ENCODE results near the gene SEC11C. TPM values are rescaled to one million over a fixed set of nuclear protein-coding genes. Genes with fewer than 3 reads are reported as not detected.

Gene SEC11C
- polyA plus RNA-seq, 3 donors, result 14.9 to 98.4 (median 98.0) TPM

- Histone ChIP-seq H3K9me3 (replicated peaks in 1 of 2; ENCODE audit: control insufficient read depth in 1 of 2, insufficient read depth in 1 of 2, low read length in 2 of 2) (no peaks in the 10 kb centered on the region), H3K4me3 (replicated peaks in 1 of 3; ENCODE audit: low read depth in 2 of 3, low read length in 3 of 3) (no peak overlapping the region), H3K36me3 (replicated peaks in 1 of 2; ENCODE audit: control insufficient read depth in 1 of 2, insufficient read depth in 2 of 2, low read length in 2 of 2) (peaks cover 0 to 4% of the 10 kb centered on the region in 2 donors), H4K20me1 (ENCODE audit: insufficient read depth, low read length) (peaks cover 4% of the 10 kb centered on the region), H2AFZ (ENCODE audit: insufficient read depth, low read depth, low read length, poor library complexity, severe bottlenecking) (no peak overlapping the region), H3K79me2 (ENCODE audit: insufficient read depth, low read length) (peaks cover 18% of the 10 kb centered on the region), H3K4me2 (replicated peaks; ENCODE audit: extremely low read depth, low read length, poor library complexity, severe bottlenecking) (no peak overlapping the region), H3K27me3 (ENCODE audit: control insufficient read depth in 2 of 2, insufficient read depth in 2 of 2, low read length in 2 of 2) (no peaks in the 10 kb centered on the region), H3K4me1 (ENCODE audit: control insufficient read depth in 1 of 2, insufficient read depth in 2 of 2, low read length in 2 of 2) (peaks cover 7% of the 10 kb centered on the region in 2 donors), H3K9ac (ENCODE audit: insufficient read depth, low read length, poor library complexity, severe bottlenecking) (no peak overlapping the region), H3K27ac (ENCODE audit: low read depth in 1 of 2, low read length in 2 of 2) (no peak overlapping the region)
- peaks cover 0 to 6% (median 2%) of the 10 kb centered on the region in 3 donors for H3K27me3 Mint-ChIP-seq (ENCODE audit: low read depth in 3 of 3)
- intact Hi-C loops (cut with micrococcal nuclease), result no loop called here
- peaks cover 13% of the 10 kb centered on the region for H3K4me1 Mint-ChIP-seq
- WGBS (ENCODE audit: insufficient coverage), result 83% methylated on average over 2 of the region's 4 CpGs
- no peak for DNase-seq
- H3K27ac Mint-ChIP-seq, result no peak overlapping the region
- H3K4me3 Mint-ChIP-seq, result no peak overlapping the region
- TF ChIP-seq, protein P1, sequence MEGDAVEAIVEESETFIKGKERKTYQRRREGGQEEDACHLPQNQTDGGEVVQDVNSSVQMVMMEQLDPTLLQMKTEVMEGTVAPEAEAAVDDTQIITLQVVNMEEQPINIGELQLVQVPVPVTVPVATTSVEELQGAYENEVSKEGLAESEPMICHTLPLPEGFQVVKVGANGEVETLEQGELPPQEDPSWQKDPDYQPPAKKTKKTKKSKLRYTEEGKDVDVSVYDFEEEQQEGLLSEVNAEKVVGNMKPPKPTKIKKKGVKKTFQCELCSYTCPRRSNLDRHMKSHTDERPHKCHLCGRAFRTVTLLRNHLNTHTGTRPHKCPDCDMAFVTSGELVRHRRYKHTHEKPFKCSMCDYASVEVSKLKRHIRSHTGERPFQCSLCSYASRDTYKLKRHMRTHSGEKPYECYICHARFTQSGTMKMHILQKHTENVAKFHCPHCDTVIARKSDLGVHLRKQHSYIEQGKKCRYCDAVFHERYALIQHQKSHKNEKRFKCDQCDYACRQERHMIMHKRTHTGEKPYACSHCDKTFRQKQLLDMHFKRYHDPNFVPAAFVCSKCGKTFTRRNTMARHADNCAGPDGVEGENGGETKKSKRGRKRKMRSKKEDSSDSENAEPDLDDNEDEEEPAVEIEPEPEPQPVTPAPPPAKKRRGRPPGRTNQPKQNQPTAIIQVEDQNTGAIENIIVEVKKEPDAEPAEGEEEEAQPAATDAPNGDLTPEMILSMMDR (IDR thresholded peaks at IDR 0.05), result no peak
- H3K9me3 Mint-ChIP-seq, result no peaks in the 10 kb centered on the region
- peaks cover 1% of the 10 kb centered on the region in 2 donors for H3K36me3 Mint-ChIP-seq
Observed at GRCh38 chr18:59145055-59145454, 5.4 kb downstream of the SEC11C start.

DNA sequence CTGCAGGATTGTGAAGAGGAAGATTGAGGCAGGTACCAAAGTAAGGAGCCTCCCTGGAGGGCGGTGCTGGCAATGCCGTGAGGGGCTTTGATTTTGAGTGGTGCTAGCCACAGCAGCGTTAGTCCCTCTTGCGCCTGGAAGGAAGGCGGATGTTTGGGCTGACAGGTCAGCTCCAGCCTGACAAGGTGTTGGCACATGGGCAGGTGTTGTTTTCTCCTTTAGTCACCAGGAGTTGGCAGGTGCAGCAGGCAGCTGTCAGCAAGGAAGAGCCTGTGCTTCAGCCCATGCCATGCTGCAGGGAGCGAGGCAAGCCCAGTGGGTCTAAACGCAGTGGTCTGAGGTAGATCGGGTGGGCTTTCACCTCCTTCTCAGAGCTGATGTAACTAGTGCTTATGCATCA, 8.5 kb downstream of the SEC11C start:
- no peak overlapping the region for H3K4me2 ChIP-seq (replicated peaks; ENCODE audit: extremely low read depth, low read length, poor library complexity, severe bottlenecking)
- intact Hi-C loops (cut with micrococcal nuclease), result no loop called here
- H4K20me1 ChIP-seq (ENCODE audit: insufficient read depth, low read length), result no peaks in the 10 kb centered on the region
- Mint-ChIP-seq H3K36me3 (peaks cover 14 to 15% of the 10 kb centered on the region in 2 donors), H3K4me1 (no peaks in the 10 kb centered on the region), H3K27ac (no peak overlapping the region), H3K27me3 (ENCODE audit: low read depth in 3 of 3) (peaks cover 0 to 2% (median 0%) of the 10 kb centered on the region in 3 donors), H3K4me3 (no peak overlapping the region), H3K9me3 (no peaks in the 10 kb centered on the region)
- H3K79me2 ChIP-seq (ENCODE audit: insufficient read depth, low read length), result no peaks in the 10 kb centered on the region
- 91% methylated on average over 8 of the region's 8 CpGs for WGBS (ENCODE audit: insufficient coverage)
- no peaks in the 10 kb centered on the region for H3K4me1 ChIP-seq (ENCODE audit: control insufficient read depth in 1 of 2, insufficient read depth in 2 of 2, low read length in 2 of 2)
- no peaks in the 10 kb centered on the region for H3K9me3 ChIP-seq (replicated peaks in 1 of 2; ENCODE audit: control insufficient read depth in 1 of 2, insufficient read depth in 1 of 2, low read length in 2 of 2)
- no peak overlapping the region for H3K27ac ChIP-seq (ENCODE audit: low read depth in 1 of 2, low read length in 2 of 2)
- TF ChIP-seq, protein P1 (IDR thresholded peaks at IDR 0.05), result no peak
- no peak overlapping the region for H3K4me3 ChIP-seq (replicated peaks in 1 of 3; ENCODE audit: low read depth in 2 of 3, low read length in 3 of 3)
- H3K9ac ChIP-seq (ENCODE audit: insufficient read depth, low read length, poor library complexity, severe bottlenecking), result no peak overlapping the region
- no peak overlapping the region for H2AFZ ChIP-seq (ENCODE audit: insufficient read depth, low read depth, low read length, poor library complexity, severe bottlenecking)
- no peak for DNase-seq
- H3K36me3 ChIP-seq (replicated peaks in 1 of 2; ENCODE audit: control insufficient read depth in 1 of 2, insufficient read depth in 2 of 2, low read length in 2 of 2), result peaks cover 4 to 29% of the 10 kb centered on the region in 2 donors
- no peaks in the 10 kb centered on the region for H3K27me3 ChIP-seq (ENCODE audit: control insufficient read depth in 2 of 2, insufficient read depth in 2 of 2, low read length in 2 of 2)

Measured in CD14-positive monocyte (primary cell).